CD14-positive monocyte (primary cell): ENCODE measurements around the gene GPR17. TPM values are rescaled to one million over a fixed set of nuclear protein-coding genes. Genes with fewer than 3 reads are reported as not detected.

Experiments
- DNase-seq, 3 donors: peaks; one replicate each; pipeline ENCODE4 v3.0.0-alpha.2; 2011 to 2022
- H2AFZ ChIP-seq: 2 replicates; pipeline ENCODE4 v1.6.0; 2012; ENCODE audit warnings: mild to moderate bottlenecking, low read depth, low read length, inconsistent platforms; ENCODE audit not compliant: insufficient read depth, poor library complexity, severe bottlenecking
- H3K27ac ChIP-seq, 2 donors: 1 replicate in 1 of 2; 2 replicates in 1 of 2; pipeline ENCODE4 v1.5.1; 2012 to 2013; ENCODE audit warnings: low read length in 2 of 2, control low read depth in 1 of 2, inconsistent platforms in 1 of 2, low read depth in 1 of 2, mild to moderate bottlenecking in 1 of 2
- H3K27me3 ChIP-seq, 2 donors: one replicate each; pipeline versions ENCODE4 v1.6.0 to v1.6.1; 2011 to 2013; ENCODE audit warnings: low read length in 2 of 2; ENCODE audit not compliant: control insufficient read depth in 2 of 2, insufficient read depth in 2 of 2
- H3K36me3 ChIP-seq, 2 donors: replicated peaks in 1 of 2; 1 replicate in 1 of 2; 2 replicates in 1 of 2; pipeline versions ENCODE4 v1.5.1 to v1.6.1; 2012 to 2013; ENCODE audit warnings: low read length in 2 of 2, control low read depth in 1 of 2, inconsistent platforms in 1 of 2, mild to moderate bottlenecking in 1 of 2; ENCODE audit not compliant: insufficient read depth in 2 of 2, control insufficient read depth in 1 of 2
- H3K4me1 ChIP-seq, 2 donors: 1 replicate in 1 of 2; 2 replicates in 1 of 2; pipeline versions ENCODE4 v1.5.1 to v1.6.1; 2012 to 2013; ENCODE audit warnings: low read length in 2 of 2, control low read depth in 1 of 2, inconsistent platforms in 1 of 2, mild to moderate bottlenecking in 1 of 2, moderate library complexity in 1 of 2; ENCODE audit not compliant: insufficient read depth in 2 of 2, control insufficient read depth in 1 of 2
- H3K4me2 ChIP-seq: replicated peaks from 2 replicates; pipeline ENCODE3; 2012; ENCODE audit warnings: low read length, moderate library complexity, mild to moderate bottlenecking; ENCODE audit not compliant: poor library complexity, severe bottlenecking; ENCODE audit errors: extremely low read depth
- H3K4me3 ChIP-seq, 3 experiments: fragments of 200-600 bp in 1 of 3; sonication (generic) in 1 of 3; replicated peaks in 1 of 3; 1 replicate in 2 of 3; 2 replicates in 1 of 3; pipeline ENCODE4 v1.5.1; 2011 to 2013; ENCODE audit warnings: low read length in 3 of 3, mild to moderate bottlenecking in 3 of 3, control low read depth in 2 of 3, low read depth in 2 of 3, inconsistent platforms in 1 of 3, moderate library complexity in 1 of 3
- H3K79me2 ChIP-seq: 2 replicates; pipeline ENCODE4 v1.6.0; 2012; ENCODE audit warnings: mild to moderate bottlenecking, control low read depth, inconsistent platforms, low read length, moderate library complexity; ENCODE audit not compliant: insufficient read depth
- H3K9ac ChIP-seq: 2 replicates; pipeline ENCODE4 v1.6.0; 2017; ENCODE audit warnings: low read length, mild to moderate bottlenecking; ENCODE audit not compliant: insufficient read depth, poor library complexity, severe bottlenecking
- H3K9me3 ChIP-seq, 2 donors: replicated peaks in 1 of 2; 1 replicate in 1 of 2; 2 replicates in 1 of 2; pipeline versions ENCODE4 v1.5.1 to v1.6.1; 2012 to 2013; ENCODE audit warnings: low read length in 2 of 2, control low read depth in 1 of 2; ENCODE audit not compliant: control insufficient read depth in 1 of 2, insufficient read depth in 1 of 2
- H4K20me1 ChIP-seq: 2 replicates; pipeline ENCODE4 v1.6.0; 2012; ENCODE audit warnings: mild to moderate bottlenecking, low read length, control low read depth, moderate library complexity; ENCODE audit not compliant: insufficient read depth
- H3K27ac Mint-ChIP-seq, 7 donors: one replicate each; pipeline ENCODE4 v1.8.0; 2020; ENCODE audit warnings: mild to moderate bottlenecking in 7 of 7, mixed read lengths in 7 of 7, moderate library complexity in 6 of 7, inconsistent platforms in 2 of 7
- H3K27me3 Mint-ChIP-seq, 3 donors: one replicate each; pipeline ENCODE4 v1.8.0; 2021 to 2022; ENCODE audit warnings: low read depth in 3 of 3, mild to moderate bottlenecking in 3 of 3, mixed read lengths in 3 of 3, moderate library complexity in 3 of 3, inconsistent platforms in 1 of 3
- H3K36me3 Mint-ChIP-seq, 2 donors: one replicate each; pipeline ENCODE4 v1.8.0; 2020; ENCODE audit warnings: mixed read lengths in 2 of 2, inconsistent platforms in 1 of 2, mild to moderate bottlenecking in 1 of 2
- H3K4me1 Mint-ChIP-seq: one replicate; pipeline ENCODE4 v1.8.0; 2020; ENCODE audit warnings: mild to moderate bottlenecking, mixed read lengths
- H3K4me3 Mint-ChIP-seq, 2 donors: one replicate each; pipeline ENCODE4 v1.8.0; 2020; ENCODE audit warnings: mild to moderate bottlenecking in 2 of 2, mixed read lengths in 2 of 2, moderate library complexity in 1 of 2
- H3K9me3 Mint-ChIP-seq, 7 donors: one replicate each; pipeline ENCODE4 v1.8.0; 2020 to 2022; ENCODE audit warnings: mixed read lengths in 7 of 7, mild to moderate bottlenecking in 6 of 7, moderate library complexity in 6 of 7, inconsistent platforms in 2 of 7
- CTCF ChIP-seq: fragments of 200-600 bp; IDR thresholded peaks from one replicate; pipeline ENCODE4 v1.8.0; 2022; ENCODE audit warnings: antibody characterized with exemption, mild to moderate bottlenecking
- WGBS: methylation state at CpG from one replicate; pipeline ENCODE4 v1.1.5; 2013; ENCODE audit warnings: missing lambda C conversion rate; ENCODE audit not compliant: insufficient coverage; 5-methylcytosine and 5-hydroxymethylcytosine counted together
- intact Hi-C, 2 donors: fragments of 100-400 bp; cut with micrococcal nuclease; formaldehyde crosslinking; loops; one replicate each; pipeline versions ENCODE4 v1.15.0 to v1.15.1; 2023
- polyA plus RNA-seq, 3 donors: library from polyadenylated mRNA; depleted of rRNA in 1 of 3; unstranded in 2 of 3; stranded (reverse) in 1 of 3; fragments of 300-500 nt in 2 of 3; fragments of >200 nt in 1 of 3; fragmentation: Illumina TruSeq in 2 of 3; gene quantifications; 1 replicate in 2 of 3; 2 replicates in 1 of 3; pipeline ENCODE4 v1.2.3, GENCODE V29; 2012 to 2021

Gene GPR17
- polyA plus RNA-seq, 3 donors, result 0.07 TPM; not detected in 2

DNA sequence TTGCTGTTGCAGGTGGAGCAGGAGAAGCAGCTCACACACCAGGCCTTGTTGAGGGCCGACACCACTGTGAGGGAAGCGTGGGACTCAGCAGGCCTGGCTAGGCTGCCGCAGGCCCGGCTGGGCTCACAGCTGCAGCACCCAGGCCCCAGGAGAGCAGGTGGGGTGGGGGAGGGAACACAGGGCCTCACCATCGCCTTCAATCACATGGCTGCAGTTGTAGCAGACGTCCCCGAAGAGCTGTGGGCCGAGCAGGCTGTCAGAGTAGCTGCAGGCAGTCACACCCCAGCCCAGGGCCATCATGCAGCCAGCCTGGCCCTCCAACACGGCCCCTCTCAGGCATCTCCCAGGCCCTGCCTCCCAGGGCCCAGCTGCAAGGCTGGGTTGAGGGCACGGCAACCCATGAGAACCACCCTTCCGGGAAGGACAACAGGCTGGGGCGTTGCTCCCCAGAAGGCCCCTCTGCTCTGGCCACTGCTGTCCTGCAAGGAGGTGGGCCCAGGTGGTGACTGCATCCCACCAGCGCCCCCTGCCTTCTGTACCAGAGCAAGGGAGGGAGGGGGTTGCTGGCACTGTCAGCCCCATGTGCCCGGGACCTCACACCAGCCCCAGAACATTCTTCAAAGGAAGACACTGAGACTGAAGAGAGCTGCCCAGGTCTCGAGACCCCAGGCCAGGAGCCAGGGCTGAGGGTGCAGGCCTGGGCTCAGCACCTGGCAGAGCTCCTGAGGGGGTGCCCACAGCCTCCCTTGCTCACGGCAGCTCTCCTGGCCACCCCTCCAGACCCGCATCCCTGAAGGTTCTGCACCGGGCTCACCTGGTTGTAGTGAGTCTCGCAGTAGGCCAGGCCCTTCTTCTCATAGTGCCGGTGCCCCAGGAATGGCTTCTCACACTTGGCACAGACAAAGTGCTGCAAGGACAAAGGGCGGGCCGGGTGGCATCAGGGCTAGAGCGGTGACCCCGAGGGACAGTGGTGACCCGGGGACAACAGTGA lies 5.6 kb upstream of the GPR17 start:
- no peak for TF ChIP-seq CTCF
- no peak overlapping the region for H3K4me3 Mint-ChIP-seq
- H3K27me3 ChIP-seq, result no peaks in the 10 kb centered on the region
- 93% methylated on average over 24 of the region's 25 CpGs for WGBS
- H3K27ac ChIP-seq, result no peak overlapping the region
- no peaks in the 10 kb centered on the region for H3K79me2 ChIP-seq
- peaks cover 0 to 1% (median 0%) of the 10 kb centered on the region in 3 donors for H3K27me3 Mint-ChIP-seq
- peaks cover 32 to 52% of the 10 kb centered on the region in 2 donors for H3K4me1 ChIP-seq
- peaks cover 37% of the 10 kb centered on the region for H3K4me1 Mint-ChIP-seq
- no peak for DNase-seq
- no peaks in the 10 kb centered on the region for H3K9me3 ChIP-seq
- no peak overlapping the region for H3K4me2 ChIP-seq
- no peaks in the 10 kb centered on the region for H3K9me3 Mint-ChIP-seq
- H3K36me3 ChIP-seq, result no peaks in the 10 kb centered on the region
- H2AFZ ChIP-seq, result no peak overlapping the region
- H3K27ac Mint-ChIP-seq, result peak overlapping the region in 1 of 7 donors; percentile 35
- H3K36me3 Mint-ChIP-seq, result peaks cover 2 to 8% of the 10 kb centered on the region in 2 donors
- H3K4me3 ChIP-seq, result no peak overlapping the region
- no peak overlapping the region for H3K9ac ChIP-seq
- no peaks in the 10 kb centered on the region for H4K20me1 ChIP-seq
- intact Hi-C loops, result no loop called here

GRCh38 chr2:127641133-127641532 lies 4.8 kb upstream of the GPR17 start:
- peaks cover 0 to 1% (median 0%) of the 10 kb centered on the region in 3 donors for H3K27me3 Mint-ChIP-seq
- H3K27ac Mint-ChIP-seq, result no peak overlapping the region
- TF ChIP-seq CTCF, result no peak
- H3K36me3 Mint-ChIP-seq, result peaks cover 2 to 3% of the 10 kb centered on the region in 2 donors
- peaks cover 32 to 49% of the 10 kb centered on the region in 2 donors for H3K4me1 ChIP-seq
- WGBS, result 87% methylated on average over 6 of the region's 6 CpGs
- no peak overlapping the region for H3K27ac ChIP-seq
- DNase-seq, result no peak
- intact Hi-C loops, result no loop called here
- H3K27me3 ChIP-seq, result no peaks in the 10 kb centered on the region
- no peak overlapping the region for H3K4me3 Mint-ChIP-seq
- H2AFZ ChIP-seq, result no peak overlapping the region
- no peaks in the 10 kb centered on the region for H3K9me3 ChIP-seq
- no peak overlapping the region for H3K4me2 ChIP-seq
- peaks cover 35% of the 10 kb centered on the region for H3K4me1 Mint-ChIP-seq
- H3K4me3 ChIP-seq, result no peak overlapping the region
- H3K9ac ChIP-seq, result no peak overlapping the region
- no peaks in the 10 kb centered on the region for H3K36me3 ChIP-seq
- H4K20me1 ChIP-seq, result no peaks in the 10 kb centered on the region
- no peaks in the 10 kb centered on the region for H3K79me2 ChIP-seq
- H3K9me3 Mint-ChIP-seq, result no peaks in the 10 kb centered on the region
